ENCODE data around the gene CMTM7. TPM values are rescaled to one million over a fixed set of nuclear protein-coding genes. Genes with fewer than 3 reads are reported as not detected.
"Not testable (repeated sequence)": the region's sequence is repeated elsewhere in the genome, so short reads cannot be mapped to it uniquely, and the experiment has no call there.

CMTM7 gene
- total RNA-seq, 1 donor from 2014 or later = 19.5 TPM

DNA sequence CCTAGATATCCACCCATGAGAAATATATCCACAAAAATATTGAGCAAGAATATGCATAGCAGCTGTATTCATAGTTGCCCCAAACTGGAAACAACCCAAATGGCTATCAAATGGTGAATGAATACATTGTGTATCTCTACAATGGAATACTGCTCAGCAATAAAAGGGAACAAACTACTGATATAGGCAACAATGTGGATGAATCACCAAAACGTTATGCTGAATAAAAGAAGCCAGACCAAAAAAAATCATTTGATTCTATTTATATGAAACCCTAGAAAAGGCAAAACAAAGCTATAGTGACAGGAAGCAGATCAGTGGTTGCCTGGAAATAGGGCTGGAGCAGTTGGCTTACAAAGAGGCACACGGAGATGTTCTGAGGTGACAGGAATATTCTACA, 15.5 kb upstream of the CMTM7 start:
- DNase-seq (ENCODE audit: low spot score) (no peak), ATAC-seq (peak; percentile 66)
- intact Hi-C loops (cut with DNase I) = no loop called here

- ATAC-seq = no peak
- intact Hi-C loops (cut with DNase I) = no loop called here
- DNase-seq (ENCODE audit: low spot score) = no peak
Observed at GRCh38 chr3:32379831-32380500, 11.7 kb upstream of the CMTM7 start.

DNA sequence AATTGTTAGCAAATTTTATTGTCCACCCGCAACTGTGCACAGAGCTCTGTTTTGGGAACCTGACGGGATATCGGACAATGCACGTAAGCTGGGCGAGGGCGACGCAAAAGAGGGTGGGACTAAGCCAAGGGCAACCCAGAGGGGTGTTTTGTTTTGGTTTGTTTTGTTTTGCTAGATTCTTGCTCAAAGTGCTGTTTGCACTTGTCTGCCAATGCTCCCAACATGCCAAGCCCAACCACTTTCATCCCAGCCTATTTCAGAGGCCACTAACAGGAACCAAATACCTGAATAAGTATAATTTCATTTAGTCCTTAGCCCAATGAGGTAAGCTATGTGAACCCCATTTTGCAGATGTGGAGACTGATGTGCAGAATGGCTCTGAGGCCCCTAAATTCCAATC, 9.7 kb upstream of the CMTM7 start:
- intact Hi-C loops (cut with DNase I) = no loop called here
- DNase-seq (ENCODE audit: low spot score) (no peak), ATAC-seq (no peak)

DNA sequence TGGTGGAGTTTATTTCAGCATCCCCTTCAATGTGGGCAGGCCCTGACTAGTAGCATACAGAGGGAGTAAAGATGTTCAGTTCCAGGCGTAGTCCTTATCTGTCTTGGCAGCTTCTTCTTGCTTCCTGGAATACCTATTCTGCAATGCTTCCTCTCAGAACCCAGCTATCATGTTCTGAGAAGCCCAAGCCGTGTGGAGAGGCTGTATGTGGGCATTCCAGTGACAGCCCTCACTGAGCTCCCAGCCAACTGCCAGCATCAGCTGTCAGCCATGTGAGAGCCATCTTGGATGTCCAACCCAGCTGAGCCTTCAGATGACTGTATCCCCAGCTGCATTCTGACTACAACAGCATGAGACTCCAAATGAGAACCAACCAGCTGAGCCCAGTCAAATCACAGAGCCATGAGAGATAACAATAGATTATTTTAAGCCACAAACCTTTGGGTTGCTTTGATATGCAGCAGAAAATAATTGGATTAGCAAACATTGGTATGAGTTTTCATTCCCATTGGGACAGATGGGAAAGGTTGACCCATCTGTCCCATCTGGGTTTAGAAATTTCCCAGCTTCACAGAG, 8.4 kb upstream of the CMTM7 start:
- ATAC-seq (no peak), DNase-seq (ENCODE audit: low spot score) (no peak)
- intact Hi-C loops (cut with DNase I) = no loop called here

DNA sequence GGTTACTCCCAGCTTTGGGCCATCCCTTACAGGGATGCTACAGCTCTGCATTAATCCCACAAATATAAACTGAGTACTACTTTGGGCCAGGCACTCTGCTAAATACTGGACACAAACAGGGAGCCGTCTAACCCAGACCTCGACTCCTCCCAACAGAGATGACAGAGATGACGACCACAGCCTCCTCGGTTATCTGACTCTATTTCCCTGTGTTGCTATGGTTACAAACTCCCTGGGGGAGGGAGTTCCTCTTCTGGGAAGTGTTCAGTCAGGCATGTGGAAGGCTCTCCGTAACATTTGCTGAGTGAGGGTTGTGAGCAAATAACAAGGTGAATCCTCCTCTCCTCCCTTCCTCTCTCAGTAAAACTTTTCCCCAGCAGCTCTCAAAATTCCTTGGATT, 6.7 kb upstream of the CMTM7 start:
- no peak for DNase-seq (ENCODE audit: low spot score)
- peak; percentile 38 for ATAC-seq
- intact Hi-C loops (cut with DNase I) = no loop called here

- DNase-seq (ENCODE audit: low spot score) (no peak), ATAC-seq (no peak)
- intact Hi-C loops (cut with DNase I) = no loop called here
Observed at GRCh38 chr3:32387512-32387911, 4.1 kb upstream of the CMTM7 start.

DNA sequence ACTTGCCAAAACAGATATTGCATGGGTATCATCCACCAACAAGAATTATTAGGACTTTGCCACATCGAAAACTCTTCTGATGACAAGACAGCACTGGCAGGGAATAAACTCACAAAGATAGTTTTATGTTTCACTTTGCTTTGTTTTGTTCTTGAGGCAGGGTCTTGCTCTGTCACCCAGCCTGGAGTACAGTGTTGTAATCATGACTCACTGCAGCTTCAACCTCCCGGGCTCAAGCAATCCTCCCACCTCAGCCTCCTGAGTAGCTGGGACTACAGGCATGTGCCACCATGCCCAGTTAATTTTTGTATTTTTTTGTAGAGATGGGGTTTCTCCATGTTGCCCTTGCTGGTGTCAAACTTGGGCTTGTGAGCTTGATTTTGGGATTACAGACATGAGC, 2.1 kb upstream of the CMTM7 start:
- DNase-seq (ENCODE audit: low spot score); ATAC-seq; intact Hi-C loops (cut with DNase I): not testable (repeated sequence)

- DNase-seq (ENCODE audit: low spot score) (peak; percentile 75), ATAC-seq (peak; percentile 86)
- intact Hi-C loops (cut with DNase I) = loop anchor here (10.0 kb wide), 1 partner anchor 72 kb away; no protein-coding TSS in a partner anchor
Observed at GRCh38 chr3:32392536-32393302, 1.1 kb downstream of the CMTM7 start.

- no peak for ATAC-seq
- intact Hi-C loops (cut with DNase I) = loop anchor here (10.0 kb wide), 1 partner anchor 69 kb away; no protein-coding TSS in a partner anchor
- no peak for DNase-seq (ENCODE audit: low spot score)
Observed at GRCh38 chr3:32395496-32395895, 3.8 kb downstream of the CMTM7 start.

DNA sequence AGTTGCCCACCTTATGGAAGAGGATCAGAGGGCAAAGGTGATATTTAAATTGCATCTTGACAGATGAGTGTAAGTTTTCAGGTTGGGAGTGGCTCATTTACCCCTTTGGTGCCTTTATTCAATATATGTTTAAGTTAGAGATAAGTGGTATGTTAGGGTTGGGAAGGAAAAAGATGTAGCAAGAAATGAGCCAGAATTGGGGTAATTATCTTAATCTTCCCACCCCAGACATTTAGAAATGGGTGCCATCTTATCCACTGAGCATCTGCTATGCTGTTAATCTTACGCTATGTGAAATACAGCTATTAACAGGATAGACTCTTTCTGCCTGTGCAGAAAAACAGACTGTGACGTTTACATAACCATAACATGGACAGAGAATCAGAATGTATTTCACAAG, 6.3 kb downstream of the CMTM7 start:
- ATAC-seq = no peak
- intact Hi-C loops (cut with DNase I) = loop anchor here (10.0 kb wide), 1 partner anchor 67 kb away; no protein-coding TSS in a partner anchor
- no peak for DNase-seq (ENCODE audit: low spot score)

DNA sequence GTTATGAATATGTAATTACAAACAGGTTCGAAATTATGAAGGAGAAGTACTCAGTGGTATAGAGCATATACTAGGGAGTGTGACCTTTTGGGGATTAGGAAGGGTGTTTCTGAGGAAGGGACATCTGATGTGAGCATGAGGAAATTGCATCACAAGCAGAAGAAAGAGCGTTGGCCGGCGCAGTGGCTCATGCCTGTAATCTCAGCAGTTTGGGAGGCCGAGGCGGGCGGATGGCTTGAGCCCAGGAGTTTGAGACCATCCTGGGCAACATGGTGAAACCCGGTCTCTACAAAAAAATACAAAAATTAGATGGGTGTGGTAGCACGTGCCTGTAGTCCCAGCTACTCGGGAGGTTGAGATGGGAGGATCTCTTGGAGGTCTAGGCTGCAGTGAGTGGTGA, 6.9 kb downstream of the CMTM7 start:
- ATAC-seq (peak; percentile 14), DNase-seq (ENCODE audit: low spot score) (no peak)
- intact Hi-C loops (cut with DNase I) = loop anchor here (10.0 kb wide), 1 partner anchor 66 kb away; no protein-coding TSS in a partner anchor

DNA sequence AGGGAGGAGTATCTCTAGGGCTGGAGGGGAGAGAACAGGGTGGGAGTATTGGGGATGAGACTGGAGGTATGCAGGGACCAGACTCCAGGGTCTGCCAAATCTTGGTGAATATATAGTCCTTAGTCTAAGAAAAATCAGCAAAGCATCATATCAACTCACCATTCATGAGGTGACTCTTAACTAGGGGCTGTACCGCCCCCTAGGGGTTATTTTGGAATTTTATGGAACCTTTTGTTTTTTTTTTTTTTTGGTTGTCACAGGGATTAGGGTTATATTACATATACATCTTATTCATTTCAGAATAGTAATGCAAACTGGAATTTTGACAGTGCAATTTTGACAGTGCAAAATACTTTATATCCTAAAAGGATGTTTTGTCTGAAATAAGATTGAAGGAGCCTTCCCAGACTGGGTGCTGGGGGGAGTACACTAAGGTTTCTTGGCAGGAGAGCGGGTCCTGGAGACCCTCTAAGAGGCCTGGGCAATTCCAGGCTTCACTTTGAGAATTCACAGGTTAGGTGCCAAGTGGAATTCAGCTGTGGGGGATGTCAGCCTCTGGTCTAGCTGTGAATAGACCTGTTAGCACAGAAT, 7.5 kb downstream of the CMTM7 start:
- DNase-seq (ENCODE audit: low spot score) = no peak
- intact Hi-C loops (cut with DNase I) = loop anchor here (10.0 kb wide), 1 partner anchor 66 kb away; no protein-coding TSS in a partner anchor
- peak; percentile 37 for ATAC-seq

DNA sequence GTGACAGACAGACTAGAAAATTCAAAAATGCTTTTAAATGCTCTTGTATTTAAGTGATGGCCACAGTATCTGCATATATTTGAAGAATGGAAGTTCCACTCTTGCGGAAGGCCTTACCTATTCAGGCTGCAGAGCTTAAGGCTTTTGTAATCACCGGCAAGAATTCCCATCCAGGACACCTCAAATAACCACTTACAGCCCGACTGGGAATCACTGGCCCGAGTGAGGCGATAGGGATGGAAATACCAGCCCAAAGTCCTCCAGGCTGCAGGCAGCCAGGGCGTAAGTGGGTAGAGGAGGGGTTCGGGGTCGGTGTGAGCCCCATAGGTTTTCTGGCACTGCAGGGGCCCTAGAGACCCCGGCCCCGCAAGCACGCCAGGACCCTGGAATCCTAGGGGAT, 9.5 kb downstream of the CMTM7 start:
- intact Hi-C loops (cut with DNase I) = no loop called here
- no peak for DNase-seq (ENCODE audit: low spot score)
- no peak for ATAC-seq

GRCh38 chr3:32401556-32402081, 10.0 kb downstream of the CMTM7 start:
- DNase-seq (ENCODE audit: low spot score) (peak; percentile 83), ATAC-seq (peak; percentile 88)
- intact Hi-C loops (cut with DNase I) = no loop called here

DNA sequence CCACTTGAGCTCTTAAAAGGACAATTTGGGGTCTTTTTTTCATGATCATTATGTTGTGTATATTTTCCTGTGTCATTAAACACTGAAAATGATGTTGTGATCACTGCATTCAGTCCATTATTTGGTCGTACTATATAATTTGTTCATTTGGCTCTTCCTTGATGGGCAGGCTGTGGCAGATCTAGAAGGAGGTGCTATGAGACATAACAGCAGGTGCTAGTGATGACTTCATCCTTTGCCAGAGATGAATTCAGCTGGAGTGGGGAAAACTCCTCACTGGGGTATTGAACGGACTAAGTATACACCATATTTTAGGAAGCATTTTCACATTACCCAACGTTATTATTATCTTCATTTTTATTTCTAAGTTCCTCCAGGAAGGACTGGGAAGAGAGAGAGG, 12.0 kb downstream of the CMTM7 start:
- intact Hi-C loops (cut with DNase I) = no loop called here
- DNase-seq (ENCODE audit: low spot score) (no peak), ATAC-seq (no peak)

- DNase-seq (ENCODE audit: low spot score) (no peak), ATAC-seq (no peak)
- intact Hi-C loops (cut with DNase I) = no loop called here
Observed at GRCh38 chr3:32404714-32405113, 13.1 kb downstream of the CMTM7 start.

DNA sequence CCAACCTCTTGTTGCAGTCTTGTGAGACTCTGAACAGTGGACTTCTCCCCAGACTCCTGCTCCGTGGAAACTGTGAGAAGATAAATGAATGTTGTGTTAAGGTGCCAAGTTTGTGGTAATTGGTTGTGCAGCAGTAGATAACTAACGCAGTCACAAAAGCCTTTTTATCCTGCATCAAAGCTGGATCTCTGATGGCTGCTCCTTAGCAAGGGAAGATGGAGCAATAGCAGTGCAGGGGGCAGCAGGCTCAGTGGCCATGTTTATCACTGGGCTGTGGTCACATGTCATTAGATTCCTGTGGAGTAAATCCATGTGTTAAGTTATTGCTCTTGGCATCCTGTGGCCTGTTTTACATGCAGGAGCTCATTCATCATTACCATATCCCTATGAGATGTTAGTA, 13.5 kb downstream of the CMTM7 start:
- ATAC-seq = no peak
- intact Hi-C loops (cut with DNase I) = no loop called here
- DNase-seq (ENCODE audit: low spot score) = no peak

DNA sequence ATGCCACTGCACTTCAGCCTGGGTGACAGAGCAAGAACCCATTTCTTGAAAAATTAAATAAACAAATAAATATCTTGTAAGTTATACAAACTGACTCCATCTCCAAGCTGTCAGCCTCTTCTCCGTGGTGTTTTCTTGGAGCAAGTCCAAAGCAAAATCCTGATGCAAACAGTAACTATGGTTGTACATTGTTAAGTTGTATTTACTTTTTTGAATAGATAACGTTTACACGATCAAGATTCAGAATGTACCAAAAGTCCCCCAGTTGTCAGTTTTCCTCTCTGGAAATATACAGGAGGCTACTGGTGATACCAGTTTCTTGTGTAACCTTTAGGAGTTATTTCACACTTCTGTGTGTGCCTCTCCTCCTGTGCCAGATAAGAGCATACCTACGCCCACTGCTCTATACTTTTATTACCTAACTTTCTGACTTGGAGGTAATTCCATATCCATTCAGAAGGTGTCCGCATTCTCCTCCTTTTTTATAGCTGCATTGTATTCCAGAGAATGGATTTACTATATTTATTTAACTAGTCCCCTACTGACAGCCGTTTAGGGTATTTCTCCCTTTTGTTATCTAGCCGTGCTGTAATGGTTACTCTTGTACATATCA, 14.2 kb downstream of the CMTM7 start:
- ATAC-seq (no peak), DNase-seq (ENCODE audit: low spot score) (no peak)
- intact Hi-C loops (cut with DNase I) = no loop called here
